ENCODE measurements around the gene RBMS1.

Gene RBMS1

DNA sequence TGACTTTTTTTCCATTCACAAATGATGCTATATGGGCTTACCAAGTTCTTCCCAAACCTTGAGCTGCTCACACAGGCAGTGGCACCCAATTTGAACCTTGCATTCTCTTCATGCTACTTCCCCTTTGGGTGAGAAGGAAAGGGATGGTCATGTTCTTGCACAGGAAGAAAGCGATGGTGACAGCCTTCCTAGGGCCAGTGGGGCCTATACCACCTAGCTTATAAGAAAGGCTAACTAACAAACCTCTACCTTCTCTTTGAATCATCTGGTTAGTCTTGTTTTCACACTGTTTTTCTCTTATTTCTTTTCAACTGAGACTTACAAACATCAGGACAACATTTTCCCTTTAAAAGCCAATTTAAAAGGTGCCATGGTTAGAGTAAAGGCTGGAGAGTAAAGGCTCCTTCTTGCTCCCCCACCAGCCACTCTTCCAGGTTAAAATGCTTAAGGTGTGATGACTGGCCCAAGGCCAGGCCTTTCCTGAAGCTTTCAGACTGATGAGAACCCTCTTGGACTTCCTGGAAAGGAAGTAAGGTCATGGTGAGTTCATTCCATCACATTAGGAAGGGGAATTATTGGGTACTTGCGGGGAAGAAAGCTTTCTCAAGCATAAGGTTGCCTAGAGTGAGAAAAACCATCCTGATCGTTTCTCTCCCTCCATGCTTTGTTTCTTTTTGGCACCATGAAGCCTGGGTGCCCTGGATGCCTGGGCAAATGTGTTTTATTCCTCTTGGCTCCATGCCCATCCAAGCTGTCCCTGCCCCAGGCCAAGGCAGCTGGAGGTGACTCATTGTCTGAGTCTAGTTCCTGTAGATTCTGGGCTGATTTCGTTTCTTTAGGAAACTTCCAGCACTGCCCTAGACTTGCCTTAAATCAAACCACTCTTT lies 252.1 kb downstream of the RBMS1 start:
- no peak for DNase-seq

DNA sequence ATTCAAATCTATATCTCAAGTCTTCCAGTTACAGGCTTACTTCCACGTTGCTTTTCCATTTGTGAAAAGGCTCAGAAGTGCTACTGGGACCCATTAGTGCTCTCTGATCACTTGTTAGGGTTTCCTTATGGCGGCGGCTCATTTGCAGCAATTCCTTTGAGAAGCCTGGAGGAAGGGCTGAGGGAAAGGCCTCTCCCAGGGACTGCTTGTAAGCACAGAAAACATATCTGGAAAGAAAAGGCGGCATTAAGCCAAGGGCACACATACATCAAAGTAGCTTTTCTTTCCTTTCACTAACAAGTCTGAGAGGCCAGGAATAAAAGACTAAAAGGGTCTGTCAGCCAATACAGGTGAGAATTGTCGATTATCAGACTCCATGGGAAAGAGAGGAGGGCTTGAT lies 254.2 kb downstream of the RBMS1 start:
- DNase-seq: no peak

DNA sequence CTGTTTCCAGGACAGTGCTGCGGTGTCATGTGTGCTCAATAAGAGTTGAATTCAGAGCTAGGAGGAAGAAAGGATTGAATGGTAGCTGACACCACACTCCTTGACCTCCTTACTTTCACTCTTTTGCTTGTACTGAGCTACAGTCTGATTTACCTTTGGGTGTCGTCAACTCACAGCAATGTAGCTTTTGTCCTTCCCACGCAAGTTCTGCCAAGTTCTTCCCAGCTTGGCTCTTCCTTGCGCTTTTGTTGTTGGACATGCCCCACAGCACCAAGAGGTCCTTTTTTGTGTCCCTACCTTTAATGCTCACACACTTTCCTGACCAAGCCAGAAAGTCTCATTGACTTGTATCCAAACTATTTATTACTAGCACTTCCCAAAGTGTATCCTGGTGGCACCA lies 255.2 kb downstream of the RBMS1 start:
- no peak for DNase-seq

DNA sequence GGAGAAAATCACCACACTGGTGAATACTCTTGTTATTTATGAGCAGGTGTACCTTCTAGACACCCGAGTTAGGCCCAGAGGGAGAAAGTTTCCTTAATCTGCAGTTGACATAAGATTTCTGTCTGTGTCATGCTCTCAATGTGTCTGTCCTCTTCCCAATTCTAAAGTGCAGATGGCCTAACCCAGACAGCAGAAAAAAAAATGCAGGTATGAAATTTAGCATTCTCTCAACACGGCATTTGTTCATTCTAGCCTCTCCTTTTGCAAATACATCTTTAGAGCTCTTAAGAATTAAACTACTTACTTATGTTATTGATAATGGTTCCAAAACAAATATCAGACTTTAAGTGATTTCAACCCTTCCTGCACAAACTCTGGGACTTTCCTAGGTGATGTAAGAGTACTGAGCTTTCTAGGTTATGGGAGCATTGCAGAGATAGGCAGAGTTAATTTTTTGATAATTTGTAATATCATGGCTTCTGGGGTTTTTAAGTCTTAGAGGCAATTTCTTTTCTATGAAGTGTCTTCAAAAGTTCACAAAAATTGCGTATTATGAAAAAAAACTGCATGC lies 260.6 kb downstream of the RBMS1 start:
- DNase-seq: no peak

DNA sequence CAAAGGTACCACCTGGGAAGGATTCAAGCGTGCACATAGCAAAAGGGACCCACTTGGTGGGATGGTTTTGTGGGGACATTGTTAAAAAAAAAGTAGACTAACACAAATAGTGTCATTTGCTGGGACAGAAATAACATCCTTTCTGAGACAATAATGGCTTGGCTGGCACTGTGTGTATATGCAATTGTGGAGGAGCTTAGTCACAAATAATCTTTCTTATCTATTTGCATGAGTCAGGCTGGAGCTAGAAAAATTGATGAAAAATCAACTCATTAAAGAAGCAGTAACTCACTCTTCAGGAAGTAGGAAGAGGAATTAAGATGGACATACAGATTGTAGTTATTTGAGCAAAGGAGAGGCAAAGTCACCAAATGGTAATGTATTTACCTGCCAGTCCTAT lies 264.0 kb downstream of the RBMS1 start:
- DNase-seq: no peak

DNA sequence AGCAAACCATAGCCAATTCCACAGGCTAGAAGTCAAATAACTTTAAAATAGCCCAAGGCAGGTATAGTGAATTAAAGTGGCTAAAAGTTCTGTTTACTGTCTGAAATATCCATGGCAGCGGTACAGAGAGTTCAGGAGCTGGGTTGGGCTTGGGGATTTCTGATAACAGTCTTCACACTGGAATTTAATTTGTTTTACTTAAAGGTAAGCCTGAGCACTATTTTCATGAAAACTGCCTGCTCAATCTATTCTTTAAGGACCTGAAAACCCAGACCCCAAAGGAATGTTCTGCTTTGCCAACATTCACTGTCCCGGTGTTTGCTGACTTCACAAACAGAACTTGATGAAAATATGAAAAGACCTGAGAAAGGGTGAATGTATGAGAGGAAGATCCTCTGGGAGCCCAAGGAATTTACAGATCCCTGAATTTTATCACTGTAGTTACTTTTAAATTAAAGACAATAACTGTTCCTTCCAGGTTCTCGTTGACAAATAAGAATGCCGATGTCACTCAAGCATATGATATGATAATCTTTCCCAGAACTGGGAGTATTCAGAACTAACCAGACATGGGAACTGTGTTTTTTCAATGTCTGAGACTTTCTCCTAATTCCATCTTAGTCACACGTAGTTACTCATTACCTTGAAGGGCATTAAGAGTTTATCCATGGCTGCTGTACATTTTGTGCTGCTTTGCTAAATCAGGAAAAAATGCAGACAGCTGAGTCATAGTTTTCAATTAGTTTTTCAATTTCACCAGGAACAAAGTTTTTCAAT lies 265.3 kb downstream of the RBMS1 start:
- DNase-seq: no peak

DNA sequence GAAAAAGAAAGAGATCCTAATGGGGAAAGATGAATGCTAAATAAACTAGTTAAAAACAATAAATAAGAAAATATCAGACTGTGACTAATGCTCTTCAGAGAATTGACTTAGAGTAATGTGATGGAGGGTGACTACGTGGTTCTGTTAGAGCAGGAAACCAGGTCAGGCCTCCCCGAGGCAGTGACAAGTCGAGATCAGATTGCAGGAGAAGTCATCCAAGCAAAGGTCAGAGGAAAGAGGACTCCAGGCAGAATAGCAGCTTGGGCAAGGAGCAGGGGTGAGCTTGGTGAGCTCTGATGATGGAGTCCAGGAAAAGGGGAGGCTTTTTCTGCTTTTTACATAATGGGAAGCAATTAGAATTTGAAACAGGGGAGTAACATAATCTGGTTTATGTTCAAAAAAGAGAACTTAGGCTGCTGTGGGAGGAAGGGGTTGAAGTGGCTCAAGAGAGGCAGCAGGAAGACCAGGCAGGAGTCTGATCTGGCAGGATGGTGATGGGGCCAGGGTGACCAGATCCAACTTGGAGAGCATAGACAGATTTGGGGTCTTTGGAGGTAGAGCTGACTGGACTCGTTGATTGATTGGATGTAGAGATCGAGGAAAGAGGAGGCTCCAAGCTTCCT lies 266.2 kb downstream of the RBMS1 start:
- no peak for DNase-seq

DNA sequence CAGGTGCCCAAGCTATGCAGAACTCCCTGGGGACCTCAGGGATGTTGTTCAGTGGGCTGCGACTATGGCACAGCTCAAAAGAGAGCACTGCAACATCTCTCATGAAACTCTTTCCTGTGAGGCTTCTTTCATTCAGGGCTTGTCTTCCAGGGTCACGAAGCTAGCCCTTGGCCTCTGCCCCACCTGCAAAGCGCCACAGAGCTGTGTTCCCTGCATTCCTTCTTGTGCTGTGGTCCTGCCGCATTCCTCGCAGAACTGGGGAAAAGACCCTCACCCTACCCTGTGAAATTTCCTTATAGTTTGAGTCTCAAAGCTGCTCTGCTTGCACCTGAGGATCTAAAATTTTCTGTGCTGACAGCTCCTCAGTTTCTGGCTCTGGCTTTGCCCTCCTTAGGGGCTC lies 267.2 kb downstream of the RBMS1 start:
- no peak for DNase-seq

DNA sequence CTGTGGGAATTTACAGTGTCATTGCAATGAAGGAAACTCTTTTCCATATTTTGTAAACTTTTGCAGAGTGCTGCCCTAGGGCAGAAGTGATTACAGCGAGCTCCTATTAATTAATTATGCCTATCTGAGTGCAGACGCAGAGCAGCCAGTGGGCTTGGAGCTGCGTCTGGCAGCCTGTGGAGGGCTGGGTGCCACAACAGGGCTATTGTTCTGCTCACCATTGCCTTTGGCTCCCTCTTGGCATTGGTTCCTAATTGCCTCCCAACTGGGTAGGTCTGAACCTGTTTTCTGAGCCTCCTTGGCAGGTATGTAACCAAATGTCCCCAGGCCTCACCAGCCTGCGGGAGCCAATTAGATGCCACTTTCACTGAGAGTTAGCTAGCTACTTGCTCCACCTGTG lies 267.9 kb downstream of the RBMS1 start:
- DNase-seq: no peak

DNA sequence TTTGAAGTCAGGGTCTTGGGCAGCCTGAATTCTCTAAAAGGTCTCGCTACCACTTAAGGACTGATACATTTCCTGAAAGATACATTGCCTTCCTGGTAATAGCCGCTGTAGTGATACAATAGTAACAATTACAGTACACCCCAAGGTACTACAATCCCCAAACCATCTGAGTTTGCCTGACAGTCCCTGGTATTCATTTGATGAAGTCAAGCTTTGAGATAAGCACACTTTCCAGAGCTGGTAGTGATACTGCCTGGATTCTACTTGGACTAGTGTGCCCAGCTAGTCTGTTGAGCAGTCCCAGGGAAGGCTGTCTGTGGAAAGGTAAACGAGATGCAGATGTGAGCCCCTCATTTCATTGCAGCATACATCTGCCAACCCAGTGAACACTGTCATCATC lies 269.1 kb downstream of the RBMS1 start:
- no peak for DNase-seq

DNA sequence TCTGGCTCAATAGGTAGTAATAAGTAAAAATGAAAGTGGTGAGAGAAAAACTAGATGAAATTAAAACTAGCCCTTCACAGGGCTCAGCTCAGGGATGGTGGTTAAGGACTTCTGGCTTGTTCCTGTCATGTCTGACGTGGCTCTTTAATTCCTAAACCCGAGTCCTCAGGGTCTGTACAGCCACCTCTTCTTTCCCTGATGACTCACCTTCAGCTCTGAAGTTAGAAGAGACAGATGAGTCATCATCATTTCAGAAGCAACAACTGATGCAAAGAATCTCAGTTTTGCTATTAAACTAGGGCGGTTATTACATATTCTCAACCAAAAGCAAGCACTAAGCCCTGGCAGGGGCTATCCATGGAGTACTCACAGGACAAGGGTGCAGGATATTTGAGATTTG lies 269.5 kb downstream of the RBMS1 start:
- peak; percentile 26 for DNase-seq

DNA sequence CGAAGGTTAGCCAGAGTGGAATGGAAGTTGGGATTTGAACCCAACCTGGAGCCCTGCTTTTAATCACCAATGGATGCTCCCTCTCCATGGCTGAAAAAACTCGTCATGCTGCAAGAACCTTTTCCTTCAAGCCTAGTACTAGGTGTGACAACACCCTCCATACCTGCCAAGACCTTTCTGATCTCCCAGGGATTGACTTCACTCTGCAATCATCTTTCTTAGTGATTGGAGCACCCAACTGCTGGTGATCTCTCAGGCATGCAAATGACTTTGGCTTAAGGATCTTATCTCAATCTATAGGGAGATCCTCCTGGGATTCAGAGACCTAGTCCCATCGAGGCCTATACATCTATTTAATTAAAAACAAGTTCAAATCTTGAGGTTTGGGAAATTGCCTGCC lies 270.0 kb downstream of the RBMS1 start:
- DNase-seq: no peak

DNA sequence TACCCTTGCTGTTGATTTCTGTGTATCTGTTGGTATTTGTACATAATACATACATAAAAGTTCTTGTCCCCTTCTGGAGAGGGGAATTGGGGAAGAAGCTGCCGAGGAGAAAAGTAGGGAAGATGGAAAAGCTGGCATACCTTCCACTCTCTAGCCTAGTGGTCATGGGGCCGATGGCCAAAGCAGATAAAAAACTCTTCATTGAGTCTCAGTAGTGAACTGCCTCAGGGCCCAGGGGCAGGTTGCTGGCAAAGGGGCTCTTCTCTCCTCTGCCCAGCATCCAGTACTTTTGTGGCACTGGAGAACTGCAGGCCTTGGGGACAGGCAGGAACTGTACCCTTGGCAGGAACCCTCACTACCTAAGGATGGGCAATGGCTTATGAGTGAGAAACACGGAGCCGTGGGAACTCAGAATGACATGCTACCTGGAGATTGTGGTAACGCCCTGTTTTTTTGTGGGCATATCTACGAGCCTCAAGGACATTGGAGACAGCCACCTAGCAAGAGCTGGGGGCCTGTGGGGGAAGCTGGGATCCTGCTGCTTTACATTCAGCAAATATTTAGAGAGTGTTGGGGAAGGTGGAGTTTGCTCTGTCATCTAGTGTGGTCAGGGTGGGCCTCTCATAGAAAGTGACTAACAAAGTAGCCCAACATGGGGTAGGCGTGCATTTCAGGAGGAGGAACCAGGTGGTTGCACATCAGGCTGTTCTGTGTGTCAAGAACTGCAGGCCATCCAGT lies 270.9 kb downstream of the RBMS1 start:
- no peak for DNase-seq
